GM12892 (cell line): ENCODE data around the gene PPP1R12A.

ENCODE experiments used
- POLR2A ChIP-seq: IDR thresholded peaks from 2 replicates; pipeline ENCODE4 v1.6.1; 2011; ENCODE audit warnings: low read depth, low read length, control low read depth
- POLR2AphosphoS5 ChIP-seq: IDR thresholded peaks from 2 replicates; pipeline ENCODE4 v1.6.1; 2011; ENCODE audit warnings: low read depth, low read length, control low read depth
- TAF1 ChIP-seq: IDR thresholded peaks from 2 replicates; pipeline ENCODE4 v1.6.1; 2011; ENCODE audit warnings: low read depth, mild to moderate bottlenecking, control low read depth, low read length, borderline replicate concordance

DNA sequence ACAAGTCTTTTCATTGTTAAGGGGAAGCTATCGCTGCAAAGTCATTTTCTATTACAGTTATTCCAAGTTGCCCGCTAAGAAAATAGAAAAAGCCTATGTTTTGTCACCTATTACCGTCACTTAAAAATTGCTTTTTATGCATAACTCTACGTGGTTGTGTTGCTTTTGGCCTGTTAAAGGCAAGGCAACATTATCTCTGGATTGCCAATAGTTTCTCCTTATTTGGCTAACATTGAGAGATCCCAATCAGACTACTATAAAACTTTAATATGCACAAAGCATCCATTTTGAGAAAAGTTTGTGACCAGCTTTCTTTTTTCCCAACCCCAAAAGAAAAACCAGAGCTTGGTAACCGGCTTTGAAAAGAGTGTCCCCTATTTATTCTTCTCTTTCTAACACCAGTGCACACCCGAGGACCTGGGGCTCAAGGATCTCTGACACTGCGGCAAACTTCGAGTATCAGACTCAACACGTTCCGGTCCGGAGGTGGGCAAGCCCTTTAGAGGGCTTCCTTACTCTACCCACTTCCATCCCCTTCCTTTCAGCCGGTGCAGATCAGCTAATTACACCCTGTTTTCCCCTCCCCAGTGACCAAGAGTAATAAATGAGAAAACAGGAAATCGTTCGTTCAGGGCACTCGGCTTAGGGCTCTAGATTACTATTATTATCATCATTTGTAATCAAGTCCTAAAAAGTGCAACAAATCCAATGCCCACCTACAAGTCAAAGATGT, 1.2 kb downstream of the PPP1R12A start:
- TF ChIP-seq POLR2A (no peak), POLR2AphosphoS5 (no peak), TAF1 (no peak)
